Karpas-422 (cell line): Measurements from ENCODE around the gene CHRM1. TPM values are rescaled to one million over a fixed set of nuclear protein-coding genes. Genes with fewer than 3 reads are reported as not detected.

Experiments used
- DNase-seq: peaks from one replicate; pipeline ENCODE4 v3.0.0-alpha.2; 2015
- H2AFZ ChIP-seq: fragments of 200-600 bp; sonication (generic); 2 replicates; pipeline ENCODE4 v1.6.1; 2014; ENCODE audit warnings: antibody characterized with exemption, low read length, mixed read lengths
- H3K27ac ChIP-seq: fragments of 200-600 bp; sonication (generic); 2 replicates; pipeline ENCODE4 v1.5.1; 2014; ENCODE audit warnings: mild to moderate bottlenecking, low read length, moderate library complexity
- H3K27me3 ChIP-seq: fragments of 200-600 bp; sonication (generic); 2 replicates; pipeline ENCODE4 v1.6.1; 2014; ENCODE audit warnings: low read length, mixed read lengths
- H3K36me3 ChIP-seq: fragments of 200-600 bp; sonication (generic); 2 replicates; pipeline ENCODE4 v1.6.1; 2014; ENCODE audit warnings: low read length, mixed read lengths; ENCODE audit not compliant: insufficient read depth
- H3K4me1 ChIP-seq: fragments of 200-600 bp; sonication (generic); 2 replicates; pipeline ENCODE4 v1.6.1; 2014; ENCODE audit warnings: mild to moderate bottlenecking, low read length, mixed read lengths
- H3K4me2 ChIP-seq: fragments of 200-600 bp; sonication (generic); 2 replicates; pipeline ENCODE4 v1.6.1; 2014; ENCODE audit warnings: low read length, low read depth, mild to moderate bottlenecking; ENCODE audit not compliant: poor library complexity, severe bottlenecking
- H3K4me3 ChIP-seq: fragments of 200-600 bp; sonication (generic); 2 replicates; pipeline ENCODE4 v1.5.1; 2014; ENCODE audit warnings: mild to moderate bottlenecking, antibody characterized with exemption, low read length, mixed read lengths
- H3K79me2 ChIP-seq: fragments of 200-600 bp; sonication (generic); 2 replicates; pipeline ENCODE4 v1.6.1; 2014; ENCODE audit warnings: mild to moderate bottlenecking, low read length, mixed read lengths
- H3K9ac ChIP-seq: fragments of 200-600 bp; sonication (generic); 2 replicates; pipeline ENCODE4 v1.6.0; 2014; ENCODE audit warnings: low read length
- H3K9me2 ChIP-seq: fragments of 200-600 bp; sonication (generic), shearing (Covaris generic); replicated peaks from 2 replicates; pipeline ENCODE4 v1.6.0; 2014; ENCODE audit warnings: mild to moderate bottlenecking, low read length, moderate library complexity; ENCODE audit not compliant: insufficient read depth
- H3K9me3 ChIP-seq: fragments of 300-700, 200-600 bp; sonication (generic); 2 replicates; pipeline ENCODE4 v1.6.1; 2014; ENCODE audit warnings: low read length, mixed read lengths
- H4K20me1 ChIP-seq: fragments of 200-600 bp; sonication (generic); 2 replicates; pipeline ENCODE4 v1.6.1; 2014; ENCODE audit warnings: mild to moderate bottlenecking, antibody characterized with exemption, low read length, low read depth; ENCODE audit not compliant: insufficient read depth
- total RNA-seq: library from RNA; depleted of rRNA; stranded (reverse); fragments of >200 nt; shearing (Covaris generic); gene quantifications from 2 replicates; pipeline ENCODE4 v1.2.3, GENCODE V29; 2014; ENCODE audit warnings: low replicate concordance

CHRM1 gene
- total RNA-seq, 1 experiment from 2014 or later: not detected

DNA sequence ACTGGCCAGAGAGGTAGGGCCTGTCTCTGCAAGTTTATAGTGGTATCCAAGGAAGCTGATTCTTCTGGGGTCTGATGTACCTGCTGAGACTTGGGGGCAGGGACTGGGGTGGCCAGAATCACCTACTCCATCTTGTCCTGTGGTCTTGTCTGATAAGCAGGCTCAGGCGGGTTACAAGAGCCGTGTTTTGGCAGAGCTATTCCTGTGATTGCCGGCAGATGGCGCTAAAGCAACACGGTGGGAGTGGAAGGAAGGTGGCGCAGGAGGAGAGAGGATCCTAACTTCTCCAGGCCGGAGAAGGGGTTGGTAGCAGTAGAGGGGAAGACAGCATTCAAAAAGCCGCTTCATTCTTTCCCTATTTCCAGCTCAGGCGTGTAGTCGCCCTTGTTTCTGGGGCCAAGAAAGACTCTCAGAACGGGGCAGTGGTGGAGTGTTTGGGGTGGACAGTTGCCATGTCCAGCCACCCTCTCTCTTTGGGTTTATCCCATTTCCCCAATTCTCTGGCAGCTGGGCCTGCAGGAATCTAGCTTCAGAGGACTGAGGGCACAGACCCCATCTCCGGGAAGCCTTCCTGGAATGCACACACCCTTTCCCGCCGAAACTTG is 15.1 kb downstream of the CHRM1 start:
- no peaks in the 10 kb centered on the region for H4K20me1 ChIP-seq
- H3K9me3 ChIP-seq: no peaks in the 10 kb centered on the region
- no peaks in the 10 kb centered on the region for H3K27me3 ChIP-seq
- peak; percentile 92 for DNase-seq
- no peak overlapping the region for H3K4me2 ChIP-seq
- H2AFZ ChIP-seq: no peak overlapping the region
- H3K4me1 ChIP-seq: 0 out of 2 replicates have a peak, but pooled peaks cover 3% of the 10 kb centered on the region
- H3K9ac ChIP-seq: no peak overlapping the region
- no peaks in the 10 kb centered on the region for H3K79me2 ChIP-seq
- no peak overlapping the region for H3K4me3 ChIP-seq
- H3K27ac ChIP-seq: no peak overlapping the region
- no peaks in the 10 kb centered on the region for H3K9me2 ChIP-seq
- no peaks in the 10 kb centered on the region for H3K36me3 ChIP-seq

- no peaks in the 10 kb centered on the region for H4K20me1 ChIP-seq
- H3K79me2 ChIP-seq: no peaks in the 10 kb centered on the region
- H3K4me2 ChIP-seq: no peak overlapping the region
- H3K9me2 ChIP-seq: no peaks in the 10 kb centered on the region
- no peaks in the 10 kb centered on the region for H3K27me3 ChIP-seq
- DNase-seq: no peak
- H2AFZ ChIP-seq: no peak overlapping the region
- H3K4me1 ChIP-seq: 0 out of 2 replicates have a peak, but pooled peaks cover 3% of the 10 kb centered on the region
- no peaks in the 10 kb centered on the region for H3K9me3 ChIP-seq
- no peak overlapping the region for H3K9ac ChIP-seq
- H3K36me3 ChIP-seq: no peaks in the 10 kb centered on the region
- H3K27ac ChIP-seq: no peak overlapping the region
- no peak overlapping the region for H3K4me3 ChIP-seq
These were observed 15.9 kb downstream of the CHRM1 start for GRCh38 chr11:62905296-62905695.

DNA sequence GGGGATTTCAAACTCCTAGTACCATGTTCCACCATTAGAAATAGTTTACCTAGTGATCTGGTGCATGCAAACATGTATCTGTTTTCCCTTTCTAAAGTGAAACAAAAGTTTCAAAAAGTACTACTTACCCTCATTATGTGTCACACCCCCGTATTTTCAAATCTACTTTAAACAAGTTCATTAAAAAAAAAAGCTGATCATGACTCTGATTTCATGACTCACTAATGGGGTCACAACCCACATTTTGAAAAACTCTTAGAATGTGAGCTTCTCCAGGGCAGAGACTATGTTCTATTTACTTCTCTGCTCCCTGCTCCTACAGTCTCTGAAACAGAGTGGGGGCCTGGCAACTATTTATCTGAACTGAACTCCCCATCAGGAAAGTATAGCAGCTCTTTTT is 18.2 kb downstream of the CHRM1 start:
- H3K79me2 ChIP-seq: no peaks in the 10 kb centered on the region
- no peaks in the 10 kb centered on the region for H3K36me3 ChIP-seq
- H3K9ac ChIP-seq: no peak overlapping the region
- no peak overlapping the region for H3K27ac ChIP-seq
- no peaks in the 10 kb centered on the region for H3K9me3 ChIP-seq
- no peaks in the 10 kb centered on the region for H3K9me2 ChIP-seq
- H3K4me2 ChIP-seq: no peak overlapping the region
- no peaks in the 10 kb centered on the region for H3K27me3 ChIP-seq
- no peak overlapping the region for H3K4me3 ChIP-seq
- no peaks in the 10 kb centered on the region for H4K20me1 ChIP-seq
- H3K4me1 ChIP-seq: peaks cover 9% of the 10 kb centered on the region
- no peak overlapping the region for H2AFZ ChIP-seq
- DNase-seq: no peak

GRCh38 chr11:62898027-62898426 is 23.1 kb downstream of the CHRM1 start:
- no peak overlapping the region for H3K4me2 ChIP-seq
- no peaks in the 10 kb centered on the region for H4K20me1 ChIP-seq
- peaks cover 6% of the 10 kb centered on the region for H3K4me1 ChIP-seq
- no peaks in the 10 kb centered on the region for H3K27me3 ChIP-seq
- H3K79me2 ChIP-seq: no peaks in the 10 kb centered on the region
- no peaks in the 10 kb centered on the region for H3K9me3 ChIP-seq
- no peak overlapping the region for H2AFZ ChIP-seq
- no peaks in the 10 kb centered on the region for H3K9me2 ChIP-seq
- no peak for DNase-seq
- no peak overlapping the region for H3K9ac ChIP-seq
- no peak overlapping the region for H3K27ac ChIP-seq
- H3K36me3 ChIP-seq: no peaks in the 10 kb centered on the region
- H3K4me3 ChIP-seq: no peak overlapping the region

DNA sequence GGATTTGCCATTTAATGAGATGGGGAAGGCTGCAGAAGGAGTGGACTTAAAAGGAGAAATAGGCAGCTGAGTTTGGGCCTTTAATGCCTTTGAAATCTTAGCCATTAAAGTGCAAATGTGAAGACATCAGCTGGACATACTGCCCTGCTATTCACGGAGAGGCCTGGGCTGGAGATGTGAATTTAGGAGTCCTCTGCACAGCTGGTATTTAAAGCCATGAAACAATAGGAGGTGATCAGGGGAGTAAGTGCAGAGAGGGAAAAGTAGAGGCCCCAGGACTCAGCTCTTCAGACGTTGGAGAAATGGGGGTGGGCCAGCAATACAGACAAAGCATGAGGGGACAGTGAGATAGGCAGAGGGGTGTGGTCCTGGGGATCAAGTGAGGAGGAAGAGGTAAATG is 23.9 kb downstream of the CHRM1 start:
- H3K4me1 ChIP-seq: peaks cover 6% of the 10 kb centered on the region
- no peak overlapping the region for H3K9ac ChIP-seq
- no peak for DNase-seq
- H2AFZ ChIP-seq: no peak overlapping the region
- H4K20me1 ChIP-seq: no peaks in the 10 kb centered on the region
- no peaks in the 10 kb centered on the region for H3K79me2 ChIP-seq
- H3K27ac ChIP-seq: no peak overlapping the region
- no peak overlapping the region for H3K4me2 ChIP-seq
- no peaks in the 10 kb centered on the region for H3K27me3 ChIP-seq
- H3K36me3 ChIP-seq: no peaks in the 10 kb centered on the region
- H3K9me3 ChIP-seq: no peaks in the 10 kb centered on the region
- H3K4me3 ChIP-seq: no peak overlapping the region
- H3K9me2 ChIP-seq: no peaks in the 10 kb centered on the region

DNA sequence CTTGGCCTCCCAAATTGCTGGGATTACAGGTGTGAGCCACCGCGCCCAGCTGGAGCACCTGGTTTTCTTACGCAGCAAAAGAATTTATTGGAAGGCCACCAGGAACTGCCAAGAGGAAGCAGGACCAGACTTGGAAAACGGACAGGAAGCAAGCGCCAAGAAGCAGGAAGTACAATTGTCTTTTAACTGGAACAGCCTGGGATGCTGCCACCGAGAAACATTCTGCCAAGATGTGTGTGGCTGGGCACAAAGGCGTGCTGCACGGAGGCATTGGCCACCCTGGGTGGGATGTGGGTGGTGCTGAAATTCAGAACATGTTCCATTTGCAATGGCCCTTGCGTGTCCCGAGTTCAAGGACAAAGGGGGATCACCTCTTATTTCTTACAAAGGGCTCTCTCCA is 25.1 kb downstream of the CHRM1 start:
- Histone ChIP-seq H3K4me1 (peaks cover 6% of the 10 kb centered on the region), H4K20me1 (no peaks in the 10 kb centered on the region), H2AFZ (no peak overlapping the region)

DNA sequence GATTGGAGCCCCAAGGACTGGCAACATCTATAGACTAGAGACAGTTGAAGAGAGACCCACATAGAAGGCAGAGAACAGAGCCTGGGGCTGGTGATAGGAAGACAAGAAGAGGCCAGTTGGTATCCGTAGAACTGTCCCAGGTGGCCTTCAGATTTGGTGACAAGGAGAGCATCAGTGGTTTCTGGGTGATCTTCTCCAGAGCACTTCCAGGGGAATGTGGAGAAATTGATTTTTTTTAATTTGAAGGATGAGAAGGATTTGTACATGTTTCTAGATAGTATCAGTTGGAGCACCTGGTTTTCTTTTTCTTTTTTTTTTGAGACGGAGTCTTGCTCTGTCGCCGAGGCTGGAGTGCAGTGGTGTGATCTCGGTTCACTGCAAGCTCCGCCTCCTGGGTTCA is 25.7 kb downstream of the CHRM1 start:
- Histone ChIP-seq H2AFZ (no peak overlapping the region), H3K4me1 (peaks cover 6% of the 10 kb centered on the region), H3K79me2 (no peaks in the 10 kb centered on the region), H3K9me2 (no peaks in the 10 kb centered on the region), H3K27me3 (no peaks in the 10 kb centered on the region), H3K36me3 (no peaks in the 10 kb centered on the region), H3K4me2 (no peak overlapping the region), H3K4me3 (no peak overlapping the region), H3K27ac (no peak overlapping the region), H4K20me1 (no peaks in the 10 kb centered on the region), H3K9ac (no peak overlapping the region), H3K9me3 (no peaks in the 10 kb centered on the region)
- no peak for DNase-seq

More for the DNA sequence above, 25.1 kb downstream of the CHRM1 start:
- Histone ChIP-seq H3K9ac (no peak overlapping the region), H3K4me2 (no peak overlapping the region), H3K27me3 (no peaks in the 10 kb centered on the region), H3K79me2 (no peaks in the 10 kb centered on the region), H3K9me3 (no peaks in the 10 kb centered on the region), H3K36me3 (no peaks in the 10 kb centered on the region), H3K4me3 (no peak overlapping the region), H3K9me2 (no peaks in the 10 kb centered on the region), H3K27ac (no peak overlapping the region)
- DNase-seq: no peak

GRCh38 chr11:62892077-62892922 is 28.9 kb downstream of the CHRM1 start:
- H3K4me1 ChIP-seq: no peaks in the 10 kb centered on the region
- H3K4me3 ChIP-seq: no peak overlapping the region
- H3K9me3 ChIP-seq: no peaks in the 10 kb centered on the region
- no peak overlapping the region for H3K9ac ChIP-seq
- no peak overlapping the region for H3K4me2 ChIP-seq
- no peaks in the 10 kb centered on the region for H3K27me3 ChIP-seq
- H3K79me2 ChIP-seq: no peaks in the 10 kb centered on the region
- DNase-seq: peak; percentile 53
- H3K9me2 ChIP-seq: no peaks in the 10 kb centered on the region
- H2AFZ ChIP-seq: no peak overlapping the region
- 0 out of 2 replicates have a peak, but pooled peaks cover 3% of the 10 kb centered on the region for H4K20me1 ChIP-seq
- H3K27ac ChIP-seq: no peak overlapping the region
- H3K36me3 ChIP-seq: peaks cover 7% of the 10 kb centered on the region; the same call in 1 of the 2 replicates
